HG02852 (cell line): ENCODE results near the gene PALD1.
"Not testable (repeated sequence)": the region's sequence is repeated elsewhere in the genome, so short reads cannot be mapped to it uniquely, and the experiment has no call there.

Experiments
- ATAC-seq: cut with Tn5 transposase; IDR thresholded peaks from one replicate; pipeline ENCODE4 v1.9.1; 2021; ENCODE audit warnings: mild to moderate bottlenecking, moderate library complexity; ENCODE audit not compliant: unreplicated experiment

PALD1 gene

GRCh38 chr10:70568781-70569495 lies 90.4 kb downstream of the PALD1 start:
- no peak for ATAC-seq

GRCh38 chr10:70571236-70571635 lies 92.7 kb downstream of the PALD1 start:
- no peak for ATAC-seq

DNA sequence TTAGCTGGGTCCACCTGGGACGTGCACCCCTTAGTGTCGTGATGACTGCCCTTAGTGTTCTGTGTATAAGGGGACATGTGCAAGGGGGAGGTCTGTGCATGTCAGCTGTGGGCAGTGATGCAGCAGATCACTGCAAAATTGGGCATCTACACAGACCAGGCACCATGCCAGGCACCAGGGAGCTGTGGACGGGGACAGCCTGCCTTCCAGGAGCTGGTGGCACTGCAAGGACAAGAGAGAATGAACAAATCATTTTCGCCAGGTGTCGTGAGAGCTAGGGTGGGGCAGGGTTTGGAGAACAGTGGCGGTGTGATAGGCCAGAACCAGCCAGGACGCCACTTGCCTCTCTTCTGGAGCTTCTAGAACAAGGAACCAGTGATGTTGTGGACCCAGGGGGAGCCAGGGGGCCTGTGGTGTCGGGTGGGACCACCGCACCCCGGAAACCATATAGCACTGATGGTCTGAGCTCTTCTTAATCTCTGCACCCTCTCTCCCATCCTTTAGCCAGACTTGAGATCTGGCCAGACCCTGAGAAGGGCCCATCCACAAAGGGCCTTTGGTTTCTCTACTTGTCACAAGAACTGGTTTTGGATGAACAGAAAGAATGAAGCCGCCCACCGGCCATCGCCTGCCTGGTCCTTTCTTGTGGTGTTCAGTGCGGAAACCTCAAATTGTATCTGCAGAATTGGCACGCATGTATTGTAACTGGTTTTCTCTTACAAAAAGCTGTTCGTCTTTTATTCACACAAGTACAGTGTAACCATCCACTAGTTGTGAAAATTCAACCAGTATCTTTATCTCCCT lies 93.3 kb downstream of the PALD1 start:
- ATAC-seq, result no peak

DNA sequence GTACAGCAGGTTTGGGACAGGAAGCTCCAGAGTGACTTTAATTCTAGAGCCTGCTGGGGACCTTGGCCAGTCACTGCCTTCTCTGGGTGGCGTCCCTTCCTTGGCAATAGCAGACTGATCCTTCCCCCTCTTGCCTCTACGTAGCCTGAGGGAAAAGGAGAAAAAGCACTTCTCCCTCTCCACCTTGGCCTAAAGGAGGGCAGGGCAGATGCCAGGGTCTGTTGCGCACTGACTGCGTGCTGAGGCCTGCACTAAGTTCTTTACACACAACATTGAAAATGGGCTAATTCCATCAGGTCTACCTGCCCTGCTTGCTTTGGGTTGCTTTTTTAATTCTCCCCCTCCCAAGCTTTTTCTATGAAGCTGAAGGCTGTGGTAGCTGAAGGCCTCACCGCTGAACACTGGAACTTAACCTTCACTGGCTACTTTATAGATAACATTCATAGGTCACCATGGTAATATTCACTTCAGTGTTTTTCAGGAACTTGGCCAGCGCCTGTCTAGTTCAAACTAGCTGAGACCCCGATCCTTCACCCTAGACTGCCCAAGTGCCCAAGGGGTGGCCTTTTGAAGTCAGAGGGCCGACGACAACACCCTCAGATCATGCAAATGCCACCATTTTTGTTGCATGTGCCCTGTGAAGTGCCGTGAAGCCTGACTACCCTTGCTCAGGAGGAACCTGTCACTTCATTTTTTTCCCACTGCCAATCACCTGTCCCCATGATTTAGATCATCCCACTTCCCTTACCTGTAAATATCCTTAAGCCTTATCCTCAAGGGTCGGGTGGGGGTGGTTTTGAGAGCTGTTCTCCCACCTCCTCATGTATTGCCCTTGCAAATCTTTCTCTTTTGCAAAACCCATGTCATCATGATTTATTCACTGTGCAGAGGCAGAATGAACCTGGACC lies 95.3 kb downstream of the PALD1 start:
- ATAC-seq, result no peak

DNA sequence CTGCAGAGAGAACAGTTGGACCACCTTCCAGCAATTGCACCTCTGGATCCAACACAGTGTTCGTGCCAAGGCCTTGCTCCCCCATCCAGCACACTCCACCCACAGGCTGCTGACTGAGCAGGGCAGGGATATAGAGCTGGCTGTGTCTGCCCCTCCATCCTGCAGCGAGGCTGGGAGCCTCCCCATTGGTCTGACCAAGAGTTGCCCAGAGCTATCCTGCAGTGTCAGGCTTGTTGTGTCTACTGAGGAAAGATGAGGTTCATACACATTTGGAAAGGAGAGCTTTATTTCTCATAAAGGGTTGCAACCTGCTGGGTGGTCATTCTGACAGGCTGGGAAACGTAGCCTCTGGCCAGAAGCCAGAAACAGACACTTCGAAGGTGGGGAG lies 96.9 kb downstream of the PALD1 start:
- ATAC-seq, result no peak

DNA sequence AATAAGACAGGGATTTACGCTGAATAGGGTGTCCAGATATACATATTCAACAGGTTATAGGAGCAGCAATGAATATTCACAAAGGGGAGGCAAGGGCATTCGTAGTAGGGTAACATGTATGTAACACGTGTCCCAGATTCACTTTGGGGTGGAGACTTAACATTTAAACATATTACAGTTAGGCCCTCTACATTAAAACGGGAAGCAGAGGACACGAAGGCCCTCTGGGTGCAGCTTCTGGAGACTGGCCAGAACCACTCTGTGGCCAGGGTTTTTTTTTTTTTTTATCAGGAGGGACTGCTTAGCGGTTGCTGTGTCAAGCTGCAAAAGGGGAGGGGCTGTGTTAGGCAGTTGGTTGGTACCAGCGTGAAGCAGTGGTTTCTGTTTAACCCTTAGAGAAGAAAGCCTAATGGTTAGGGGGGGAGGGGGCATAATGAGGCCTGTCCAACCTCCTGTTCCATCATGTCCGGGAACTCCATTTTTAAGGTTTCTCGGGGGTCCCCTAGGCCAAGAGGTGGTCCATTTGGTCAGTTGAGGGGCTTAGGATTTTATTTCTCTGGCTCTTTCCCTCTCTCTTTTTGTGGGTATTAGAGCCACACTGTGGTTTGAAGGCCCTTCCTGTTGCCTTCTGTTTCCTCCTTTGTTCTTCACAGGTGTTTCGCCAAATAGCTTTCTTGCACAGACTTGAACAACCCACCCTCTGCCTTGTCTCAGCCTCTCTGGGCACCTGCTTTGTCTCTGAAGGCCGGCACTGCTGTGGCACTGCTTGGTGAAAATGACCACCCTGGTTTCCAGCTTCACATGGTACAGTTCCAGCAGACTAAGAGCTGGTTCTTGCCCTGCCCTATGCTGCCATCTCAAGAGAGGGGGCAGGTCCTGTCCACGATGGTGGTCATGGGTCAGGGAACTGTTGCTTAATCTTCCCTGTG lies 97.6 kb downstream of the PALD1 start:
- ATAC-seq, result peak; percentile 45

DNA sequence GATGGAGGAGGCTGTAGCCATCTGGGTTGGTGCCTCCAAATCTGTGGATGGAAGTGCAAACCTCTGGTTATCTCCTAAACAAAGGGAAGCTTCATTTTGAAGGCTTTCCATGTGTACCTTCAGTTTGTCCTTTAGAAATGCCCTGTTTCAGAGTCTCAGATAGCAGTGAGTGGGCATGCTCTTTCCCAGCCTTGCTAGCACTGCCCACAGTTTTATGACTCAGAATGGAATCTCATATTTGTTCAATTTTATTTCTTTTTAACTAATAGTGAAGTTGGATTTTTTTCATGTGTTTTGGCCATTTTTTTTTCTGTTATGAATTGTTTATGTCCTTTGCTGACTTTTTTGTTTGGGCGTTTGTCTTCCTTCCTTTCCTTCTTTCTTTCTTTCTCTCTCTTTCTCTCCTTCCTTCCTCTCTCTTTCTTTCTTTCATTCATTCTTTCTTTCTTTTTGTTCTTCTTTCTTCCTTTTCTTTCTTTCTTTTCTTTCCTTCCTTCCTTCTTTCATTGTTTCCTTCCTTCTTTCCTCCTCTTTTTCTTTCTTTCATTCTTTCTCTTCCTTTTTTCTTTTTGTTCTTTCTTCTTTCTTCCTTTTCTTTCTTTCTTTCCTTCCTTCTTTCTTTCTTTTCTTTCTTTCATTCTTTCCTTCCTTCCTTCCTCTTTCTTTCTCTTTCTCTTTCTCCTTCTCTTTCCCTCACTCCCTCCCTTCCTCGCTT lies 98.4 kb downstream of the PALD1 start:
- no peak for ATAC-seq

DNA sequence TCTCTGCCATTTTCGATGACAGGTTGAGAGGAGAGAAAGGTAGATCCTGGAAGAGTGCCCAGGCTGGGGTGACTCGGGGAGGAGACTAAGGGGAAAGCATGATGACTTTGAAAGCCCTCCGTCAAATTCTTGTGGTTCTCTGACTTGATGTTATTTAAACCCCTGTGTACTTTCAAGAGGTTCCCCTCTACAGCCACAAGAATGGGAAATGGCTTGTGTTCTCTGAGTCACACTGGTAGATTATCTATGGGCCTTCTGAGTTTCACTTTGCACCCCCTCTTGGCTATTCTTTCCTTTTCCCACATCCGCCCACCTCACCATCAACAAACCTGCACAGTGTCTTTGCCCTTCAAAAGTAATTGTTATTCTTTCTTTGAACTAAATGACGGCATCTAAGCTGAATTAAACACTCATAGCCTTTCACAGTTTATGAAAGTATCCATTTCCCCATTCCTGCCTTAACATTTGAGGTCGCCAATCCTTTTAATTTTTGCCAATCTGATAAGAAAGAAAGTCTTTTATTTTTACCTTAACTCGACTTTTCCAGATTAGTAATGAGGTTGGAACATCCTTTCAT lies 99.9 kb downstream of the PALD1 start:
- ATAC-seq, result peak; percentile 66

DNA sequence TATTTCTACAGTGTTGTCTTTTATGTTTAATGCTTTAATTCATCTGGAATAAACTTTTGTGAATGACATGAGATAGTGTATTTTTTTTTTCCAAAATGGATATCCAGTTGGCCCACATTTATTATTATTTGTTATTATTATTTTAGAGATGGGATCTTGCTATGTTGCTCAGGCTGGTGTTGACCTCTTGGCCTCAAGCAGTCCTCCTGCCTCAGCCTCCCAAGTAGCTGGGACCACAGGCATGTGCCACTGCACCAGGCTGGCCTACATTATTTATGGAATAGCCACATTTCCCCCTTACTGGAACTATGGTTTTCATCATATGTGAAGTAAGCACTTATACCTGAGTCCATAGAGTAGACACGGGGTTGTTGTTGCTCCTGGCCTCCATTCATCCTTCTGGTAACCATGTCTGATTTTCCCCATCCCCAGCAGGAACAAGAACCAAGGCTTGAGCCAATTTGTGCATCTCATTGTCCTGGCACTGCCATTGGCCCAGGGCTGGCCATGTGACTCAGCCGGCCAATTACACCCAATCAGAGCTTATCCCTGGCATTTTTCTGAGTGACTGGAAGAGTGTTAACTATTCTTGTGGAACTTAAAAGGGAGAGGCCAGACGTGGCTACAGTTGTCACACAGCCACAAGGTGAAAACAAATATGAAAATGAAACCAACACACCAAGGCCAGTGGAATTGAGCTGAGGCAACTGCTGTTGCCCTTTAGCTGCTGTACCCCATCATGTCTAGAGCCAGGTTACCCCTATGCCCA lies 100.9 kb downstream of the PALD1 start:
- no peak for ATAC-seq

DNA sequence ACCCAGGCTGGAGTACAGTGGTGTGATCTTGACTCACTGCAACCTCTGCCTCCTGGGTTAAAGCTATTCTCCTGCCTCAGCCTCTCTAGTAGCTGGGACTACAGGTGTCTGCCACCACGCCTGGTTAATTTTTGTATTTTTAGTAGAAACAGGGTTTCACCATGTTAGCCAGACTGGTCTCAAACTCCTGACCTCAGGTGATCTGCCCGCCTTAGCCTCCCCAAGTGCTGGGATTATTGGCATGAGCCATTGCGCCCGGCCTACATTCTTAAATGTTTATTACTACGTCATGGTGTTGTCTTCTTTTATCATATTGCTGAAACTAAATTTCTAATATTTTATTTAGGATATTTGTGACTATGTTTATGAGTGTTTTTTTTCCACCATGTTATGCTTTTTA lies 102.6 kb downstream of the PALD1 start:
- not testable (repeated sequence) for ATAC-seq

- ATAC-seq, result no peak
Observed at GRCh38 chr10:70582793-70583668, 104.5 kb downstream of the PALD1 start.

DNA sequence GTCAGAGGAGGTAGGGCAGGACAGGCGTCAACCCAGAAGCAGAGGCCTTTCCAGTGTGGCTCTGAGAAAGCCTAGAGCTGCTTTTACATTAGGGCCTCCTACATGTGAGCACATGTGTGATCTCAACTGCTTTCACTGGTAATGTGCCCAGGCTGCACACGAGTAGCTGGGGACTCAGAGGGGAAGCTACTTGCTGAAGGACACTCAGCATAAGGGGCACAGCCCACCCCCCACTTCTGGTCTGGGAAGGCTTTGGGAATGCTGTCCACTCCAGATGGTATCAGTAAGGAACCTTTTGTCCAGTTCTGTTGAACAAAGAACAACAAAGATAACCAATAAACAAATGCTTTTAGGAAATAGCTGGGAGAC lies 105.1 kb downstream of the PALD1 start:
- ATAC-seq, result no peak

- ATAC-seq, result no peak
Observed at GRCh38 chr10:70584366-70584765, 105.8 kb downstream of the PALD1 start.

GRCh38 chr10:70584909-70585544 lies 106.5 kb downstream of the PALD1 start:
- no peak for ATAC-seq

GRCh38 chr10:70585578-70586169 lies 107.1 kb downstream of the PALD1 start:
- no peak for ATAC-seq

DNA sequence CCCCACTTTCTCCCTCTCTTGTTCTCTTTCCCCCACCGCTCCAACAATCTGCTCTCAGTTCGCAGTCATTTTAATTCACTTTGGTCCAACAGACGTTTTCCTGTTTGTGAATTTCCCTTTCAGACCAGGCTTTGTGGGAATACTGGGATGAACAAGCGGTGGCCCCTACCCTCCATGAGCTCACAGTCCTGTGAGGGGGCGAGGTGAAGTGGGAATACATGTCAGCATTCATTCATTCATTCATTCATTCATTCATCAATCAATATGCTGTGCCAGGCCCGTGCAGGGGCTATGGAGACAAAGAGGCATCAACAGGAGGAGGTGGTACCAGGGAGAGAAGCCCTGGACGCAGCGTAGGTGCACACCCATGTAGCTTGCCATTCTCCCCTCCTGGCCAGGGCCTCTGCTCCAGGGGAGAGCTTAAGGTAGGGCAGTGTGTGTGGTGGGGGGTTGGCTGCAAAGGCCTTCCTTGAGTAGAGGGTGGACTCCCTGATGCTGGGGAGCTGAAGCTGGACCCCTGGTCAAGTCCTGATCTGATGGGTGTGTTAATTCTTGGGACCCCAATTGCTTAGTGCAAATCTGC lies 107.9 kb downstream of the PALD1 start:
- no peak for ATAC-seq
